HepG2 (cell line): ENCODE data around the gene CGB8. TPM values are rescaled to one million over a fixed set of nuclear protein-coding genes. Genes with fewer than 3 reads are reported as not detected.
A peak's percentile ranks its signal among the peaks of the same experiment; 100 is the strongest.

Experiments
- ARNTL ChIP-seq: sonication (generic); formaldehyde crosslinking; IDR thresholded peaks from 2 replicates; pipeline ENCODE4 v1.4.0; 2020; ENCODE audit warnings: mild to moderate bottlenecking, missing genetic modification reagents
- ELF3 ChIP-seq: IDR thresholded peaks from 2 replicates; pipeline ENCODE4 v1.6.1; 2016; ENCODE audit warnings: missing genetic modification reagents, missing compliant biosample characterization
- KMT2A ChIP-seq: sonication (generic); formaldehyde crosslinking; IDR thresholded peaks from 2 replicates; pipeline ENCODE4 v1.4.0; 2020; ENCODE audit warnings: missing genetic modification reagents
- MEF2D ChIP-seq: sonication (generic); formaldehyde crosslinking; IDR thresholded peaks from 2 replicates; pipeline ENCODE4 v1.5.1; 2020; ENCODE audit warnings: mild to moderate bottlenecking, missing genetic modification reagents
- NFKBIZ ChIP-seq: IDR thresholded peaks from 2 replicates; pipeline ENCODE4 v1.6.1; 2018; ENCODE audit warnings: missing genetic modification reagents, missing compliant biosample characterization
- PAWR ChIP-seq: sonication (generic); formaldehyde crosslinking; IDR thresholded peaks from 2 replicates; pipeline ENCODE4 v1.4.0; 2020; ENCODE audit warnings: missing genetic modification reagents, mild to moderate bottlenecking, borderline replicate concordance
- PAX8 ChIP-seq: sonication (generic); formaldehyde crosslinking; IDR thresholded peaks from 2 replicates; pipeline ENCODE4 v1.8.0; 2022; ENCODE audit warnings: mild to moderate bottlenecking, missing genetic modification reagents, borderline replicate concordance
- PRPF4 ChIP-seq: fragments of 200-400 bp; formaldehyde crosslinking; IDR thresholded peaks from 2 replicates; pipeline ENCODE4 v1.6.1; 2016; ENCODE audit warnings: low read length, low read depth; ENCODE audit not compliant: poor library complexity, severe bottlenecking
- SPEN ChIP-seq: sonication (generic); formaldehyde crosslinking; IDR thresholded peaks from 2 replicates; pipeline ENCODE4 v1.5.1; 2020; ENCODE audit warnings: low read depth, mild to moderate bottlenecking, missing genetic modification reagents
- ZNF10 ChIP-seq: sonication (generic); formaldehyde crosslinking; IDR thresholded peaks from 2 replicates; pipeline ENCODE4 v1.4.0; 2020; ENCODE audit warnings: mild to moderate bottlenecking, low read depth, missing genetic modification reagents, borderline replicate concordance
- ZNF709 ChIP-seq: sonication (generic); formaldehyde crosslinking; IDR thresholded peaks from 2 replicates; pipeline ENCODE4 v1.5.0; 2020; ENCODE audit warnings: mild to moderate bottlenecking, missing genetic modification reagents
- ZSCAN22 ChIP-seq: sonication (generic); formaldehyde crosslinking; IDR thresholded peaks from 2 replicates; pipeline ENCODE4 v1.4.0; 2020; ENCODE audit warnings: mild to moderate bottlenecking, missing genetic modification reagents
- polyA plus RNA-seq, 8 experiments: library from polyadenylated mRNA; depleted of rRNA in 3 of 8; stranded (reverse) in 7 of 8; unstranded in 1 of 8; fragments of >200 nt; fragmentation: Illumina TruSeq in 4 of 8; extraction: Trizol in 4 of 8; gene quantifications; 2 replicates each; pipeline versions ENCODE4 v1.2.1 to v1.2.3, GENCODE V29; 2011 to 2016; ENCODE audit warnings: low read depth in 4 of 8, missing spikeins in 1 of 8, mixed read lengths in 1 of 8; ENCODE audit not compliant: insufficient read depth in 1 of 8
- total RNA-seq, 5 experiments: library from RNA; depleted of rRNA; stranded (reverse); fragments of >200 nt; fragmentation: Illumina TruSeq; extraction: Trizol; gene quantifications; 2 replicates each; pipeline ENCODE4 v1.2.3, GENCODE V29; 2016; ENCODE audit warnings: low read depth in 1 of 5
- TF ChIP-seq, protein P1 (sequence below): sonication (generic); formaldehyde crosslinking; IDR thresholded peaks from 2 replicates; pipeline ENCODE4 v1.4.0; 2020; ENCODE audit warnings: missing genetic modification reagents, borderline replicate concordance
- TF ChIP-seq, protein P2 (sequence below): sonication (generic); formaldehyde crosslinking; IDR thresholded peaks from 2 replicates; pipeline ENCODE4 v1.4.0; 2020; ENCODE audit warnings: mild to moderate bottlenecking, missing genetic modification reagents
- TF ChIP-seq, protein P3 (sequence below): fragments of 450-650 bp; IDR thresholded peaks from 2 replicates; pipeline ENCODE4 v1.6.1; 2017
- TF ChIP-seq, protein P4 (sequence below): sonication (generic); formaldehyde crosslinking; IDR thresholded peaks from 2 replicates; pipeline ENCODE4 v1.4.0; 2020; ENCODE audit warnings: missing genetic modification reagents, low read depth, mild to moderate bottlenecking, borderline replicate concordance

CGB8 gene
- total and polyA plus RNA-seq, 2 of the 13 experiments (the other 11 are each of a cell fraction or from before 2014, with no cell fraction given) = not detected

DNA sequence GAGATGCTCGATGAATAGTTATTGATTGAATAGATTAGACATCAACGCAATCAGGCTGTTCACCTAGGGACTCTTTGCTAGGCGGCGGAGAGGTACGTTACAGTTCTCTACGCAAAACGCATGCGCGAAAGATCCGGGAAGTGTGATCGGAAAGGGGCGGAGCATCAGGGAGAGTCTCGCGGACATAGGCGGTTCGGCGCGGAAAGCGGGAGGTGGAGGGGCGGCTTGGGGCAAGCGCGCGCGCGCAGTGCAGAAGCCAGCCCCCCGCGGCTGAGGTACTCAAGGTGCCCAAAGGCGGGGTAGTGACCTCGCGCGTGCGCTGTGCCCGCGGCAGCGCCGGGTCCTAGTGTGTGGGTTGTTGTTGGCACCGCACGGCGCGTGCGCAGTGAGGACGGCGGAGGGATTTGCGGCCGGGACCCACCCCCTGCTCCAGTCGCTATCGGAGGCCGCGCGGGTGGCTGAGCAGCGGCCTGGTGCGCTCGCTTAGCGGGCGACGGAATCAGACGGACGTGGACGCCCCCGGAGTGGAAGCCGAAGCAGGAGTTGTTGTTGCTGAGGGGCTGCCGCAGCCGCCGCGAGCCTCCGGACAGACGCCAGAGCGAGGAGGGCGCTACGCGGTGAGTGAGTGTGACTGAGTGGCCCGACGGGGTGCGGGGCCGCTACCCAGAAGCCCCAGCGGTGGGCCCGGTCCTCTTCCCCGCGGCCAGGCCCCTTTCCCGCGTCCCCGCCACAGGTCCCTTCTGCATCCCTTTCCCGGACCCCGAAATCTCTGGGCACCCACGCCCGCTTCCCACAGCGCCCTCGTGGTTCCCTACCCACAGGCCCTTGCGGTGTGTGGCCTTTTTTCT, 36.3 kb upstream of the CGB8 start, which contains the start of gene SNRNP70 (continued):
- TF ChIP-seq, protein P1, sequence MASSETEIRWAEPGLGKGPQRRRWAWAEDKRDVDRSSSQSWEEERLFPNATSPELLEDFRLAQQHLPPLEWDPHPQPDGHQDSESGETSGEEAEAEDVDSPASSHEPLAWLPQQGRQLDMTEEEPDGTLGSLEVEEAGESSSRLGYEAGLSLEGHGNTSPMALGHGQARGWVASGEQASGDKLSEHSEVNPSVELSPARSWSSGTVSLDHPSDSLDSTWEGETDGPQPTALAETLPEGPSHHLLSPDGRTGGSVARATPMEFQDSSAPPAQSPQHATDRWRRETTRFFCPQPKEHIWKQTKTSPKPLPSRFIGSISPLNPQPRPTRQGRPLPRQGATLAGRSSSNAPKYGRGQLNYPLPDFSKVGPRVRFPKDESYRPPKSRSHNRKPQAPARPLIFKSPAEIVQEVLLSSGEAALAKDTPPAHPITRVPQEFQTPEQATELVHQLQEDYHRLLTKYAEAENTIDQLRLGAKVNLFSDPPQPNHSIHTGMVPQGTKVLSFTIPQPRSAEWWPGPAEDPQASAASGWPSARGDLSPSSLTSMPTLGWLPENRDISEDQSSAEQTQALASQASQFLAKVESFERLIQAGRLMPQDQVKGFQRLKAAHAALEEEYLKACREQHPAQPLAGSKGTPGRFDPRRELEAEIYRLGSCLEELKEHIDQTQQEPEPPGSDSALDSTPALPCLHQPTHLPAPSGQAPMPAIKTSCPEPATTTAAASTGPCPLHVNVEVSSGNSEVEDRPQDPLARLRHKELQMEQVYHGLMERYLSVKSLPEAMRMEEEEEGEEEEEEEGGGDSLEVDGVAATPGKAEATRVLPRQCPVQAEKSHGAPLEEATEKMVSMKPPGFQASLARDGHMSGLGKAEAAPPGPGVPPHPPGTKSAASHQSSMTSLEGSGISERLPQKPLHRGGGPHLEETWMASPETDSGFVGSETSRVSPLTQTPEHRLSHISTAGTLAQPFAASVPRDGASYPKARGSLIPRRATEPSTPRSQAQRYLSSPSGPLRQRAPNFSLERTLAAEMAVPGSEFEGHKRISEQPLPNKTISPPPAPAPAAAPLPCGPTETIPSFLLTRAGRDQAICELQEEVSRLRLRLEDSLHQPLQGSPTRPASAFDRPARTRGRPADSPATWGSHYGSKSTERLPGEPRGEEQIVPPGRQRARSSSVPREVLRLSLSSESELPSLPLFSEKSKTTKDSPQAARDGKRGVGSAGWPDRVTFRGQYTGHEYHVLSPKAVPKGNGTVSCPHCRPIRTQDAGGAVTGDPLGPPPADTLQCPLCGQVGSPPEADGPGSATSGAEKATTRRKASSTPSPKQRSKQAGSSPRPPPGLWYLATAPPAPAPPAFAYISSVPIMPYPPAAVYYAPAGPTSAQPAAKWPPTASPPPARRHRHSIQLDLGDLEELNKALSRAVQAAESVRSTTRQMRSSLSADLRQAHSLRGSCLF = no peak
- TF ChIP-seq ZNF709 = 0 out of 2 replicates have a peak, but pooled peaks have one; percentile 49
- no peak for TF ChIP-seq PAX8 (CRISPR knock-in tag)
- TF ChIP-seq, protein P2, sequence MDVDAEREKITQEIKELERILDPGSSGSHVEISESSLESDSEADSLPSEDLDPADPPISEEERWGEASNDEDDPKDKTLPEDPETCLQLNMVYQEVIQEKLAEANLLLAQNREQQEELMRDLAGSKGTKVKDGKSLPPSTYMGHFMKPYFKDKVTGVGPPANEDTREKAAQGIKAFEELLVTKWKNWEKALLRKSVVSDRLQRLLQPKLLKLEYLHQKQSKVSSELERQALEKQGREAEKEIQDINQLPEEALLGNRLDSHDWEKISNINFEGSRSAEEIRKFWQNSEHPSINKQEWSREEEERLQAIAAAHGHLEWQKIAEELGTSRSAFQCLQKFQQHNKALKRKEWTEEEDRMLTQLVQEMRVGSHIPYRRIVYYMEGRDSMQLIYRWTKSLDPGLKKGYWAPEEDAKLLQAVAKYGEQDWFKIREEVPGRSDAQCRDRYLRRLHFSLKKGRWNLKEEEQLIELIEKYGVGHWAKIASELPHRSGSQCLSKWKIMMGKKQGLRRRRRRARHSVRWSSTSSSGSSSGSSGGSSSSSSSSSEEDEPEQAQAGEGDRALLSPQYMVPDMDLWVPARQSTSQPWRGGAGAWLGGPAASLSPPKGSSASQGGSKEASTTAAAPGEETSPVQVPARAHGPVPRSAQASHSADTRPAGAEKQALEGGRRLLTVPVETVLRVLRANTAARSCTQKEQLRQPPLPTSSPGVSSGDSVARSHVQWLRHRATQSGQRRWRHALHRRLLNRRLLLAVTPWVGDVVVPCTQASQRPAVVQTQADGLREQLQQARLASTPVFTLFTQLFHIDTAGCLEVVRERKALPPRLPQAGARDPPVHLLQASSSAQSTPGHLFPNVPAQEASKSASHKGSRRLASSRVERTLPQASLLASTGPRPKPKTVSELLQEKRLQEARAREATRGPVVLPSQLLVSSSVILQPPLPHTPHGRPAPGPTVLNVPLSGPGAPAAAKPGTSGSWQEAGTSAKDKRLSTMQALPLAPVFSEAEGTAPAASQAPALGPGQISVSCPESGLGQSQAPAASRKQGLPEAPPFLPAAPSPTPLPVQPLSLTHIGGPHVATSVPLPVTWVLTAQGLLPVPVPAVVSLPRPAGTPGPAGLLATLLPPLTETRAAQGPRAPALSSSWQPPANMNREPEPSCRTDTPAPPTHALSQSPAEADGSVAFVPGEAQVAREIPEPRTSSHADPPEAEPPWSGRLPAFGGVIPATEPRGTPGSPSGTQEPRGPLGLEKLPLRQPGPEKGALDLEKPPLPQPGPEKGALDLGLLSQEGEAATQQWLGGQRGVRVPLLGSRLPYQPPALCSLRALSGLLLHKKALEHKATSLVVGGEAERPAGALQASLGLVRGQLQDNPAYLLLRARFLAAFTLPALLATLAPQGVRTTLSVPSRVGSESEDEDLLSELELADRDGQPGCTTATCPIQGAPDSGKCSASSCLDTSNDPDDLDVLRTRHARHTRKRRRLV (CRISPR knock-in tag) = peak; percentile 77
- TF ChIP-seq NFKBIZ (CRISPR knock-in tag) = peak; percentile 7; the same call in 1 of the 2 replicates
- no peak for TF ChIP-seq PRPF4
- peak; percentile 74 for TF ChIP-seq MEF2D (CRISPR knock-in tag)
- peak; percentile 43; the same call in 1 of the 2 replicates for TF ChIP-seq ELF3 (CRISPR knock-in tag)
- TF ChIP-seq KMT2A (CRISPR knock-in tag) = peak; percentile 80; the same call in 1 of the 2 replicates
- TF ChIP-seq PAWR = no peak
- TF ChIP-seq ZSCAN22 (CRISPR knock-in tag) = no peak
- TF ChIP-seq SPEN (CRISPR knock-in tag) = peak; percentile 99
- TF ChIP-seq ARNTL (CRISPR knock-in tag) = 0 out of 2 replicates have a peak, but pooled peaks have one; percentile 44
- no peak for TF ChIP-seq ZNF10 (CRISPR knock-in tag)
- TF ChIP-seq, protein P3, sequence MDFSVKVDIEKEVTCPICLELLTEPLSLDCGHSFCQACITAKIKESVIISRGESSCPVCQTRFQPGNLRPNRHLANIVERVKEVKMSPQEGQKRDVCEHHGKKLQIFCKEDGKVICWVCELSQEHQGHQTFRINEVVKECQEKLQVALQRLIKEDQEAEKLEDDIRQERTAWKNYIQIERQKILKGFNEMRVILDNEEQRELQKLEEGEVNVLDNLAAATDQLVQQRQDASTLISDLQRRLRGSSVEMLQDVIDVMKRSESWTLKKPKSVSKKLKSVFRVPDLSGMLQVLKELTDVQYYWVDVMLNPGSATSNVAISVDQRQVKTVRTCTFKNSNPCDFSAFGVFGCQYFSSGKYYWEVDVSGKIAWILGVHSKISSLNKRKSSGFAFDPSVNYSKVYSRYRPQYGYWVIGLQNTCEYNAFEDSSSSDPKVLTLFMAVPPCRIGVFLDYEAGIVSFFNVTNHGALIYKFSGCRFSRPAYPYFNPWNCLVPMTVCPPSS = no peak
- TF ChIP-seq, protein P4, sequence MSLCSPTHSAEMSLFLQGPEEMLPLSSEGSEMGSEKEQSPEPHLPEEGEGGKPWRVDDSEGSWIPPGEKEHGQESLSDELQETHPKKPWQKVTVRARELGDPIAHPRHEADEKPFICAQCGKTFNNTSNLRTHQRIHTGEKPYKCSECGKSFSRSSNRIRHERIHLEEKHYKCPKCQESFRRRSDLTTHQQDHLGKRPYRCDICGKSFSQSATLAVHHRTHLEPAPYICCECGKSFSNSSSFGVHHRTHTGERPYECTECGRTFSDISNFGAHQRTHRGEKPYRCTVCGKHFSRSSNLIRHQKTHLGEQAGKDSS = peak; percentile 79
